IMR-90 (cell line): ENCODE measurements around the gene ADRA2B. TPM values are rescaled to one million over a fixed set of nuclear protein-coding genes. Genes with fewer than 3 reads are reported as not detected.

Source experiments
- ATAC-seq: fragments of 200-7000 bp; cut with Tn5 transposase; 2 replicates; pipeline ENCODE4 v1.9.1; 2020; ENCODE audit warnings: low read depth, mild to moderate bottlenecking, moderate library complexity
- BruUV-seq: library from RNA; stranded (reverse); fragments of 400-500 nt; replicated peaks from 2 replicates; lab custom pipeline; 2021; lab: Mats Ljungman, UMichigan
- CTCF ChIA-PET: fragments of 300-600 bp; formaldehyde crosslinking; extraction: SDS; loops from one replicate; lab custom pipeline; 2021; ENCODE audit warnings: antibody characterized with exemption; lab: Yijun Ruan, JAX
- POLR2A ChIA-PET: fragments of 300-600 bp; sonication (Branson Sonifier 250); formaldehyde crosslinking; loops from one replicate; lab custom pipeline; 2022; ENCODE audit warnings: antibody characterized with exemption; ENCODE audit not compliant: unreplicated experiment; lab: Charles Lee
- DNase-seq: peaks from one replicate; pipeline ENCODE4 v3.0.0; 2013
- H2AFZ ChIP-seq: replicated peaks from 2 replicates; pipeline ENCODE3; 2013; ENCODE audit warnings: low read length, mild to moderate bottlenecking; ENCODE audit not compliant: poor library complexity
- H2AK5ac ChIP-seq: 2 replicates; pipeline ENCODE4 v1.6.1; 2013; ENCODE audit warnings: low read depth, low read length, inconsistent platforms
- H2AK9ac ChIP-seq: replicated peaks from 2 replicates; pipeline ENCODE3; 2013; ENCODE audit warnings: mild to moderate bottlenecking, low read depth, low read length, moderate library complexity; ENCODE audit not compliant: poor library complexity
- H2BK120ac ChIP-seq: 2 replicates; pipeline ENCODE4 v1.6.1; 2013; ENCODE audit warnings: low read depth, low read length, inconsistent platforms
- H2BK15ac ChIP-seq: 3 replicates; pipeline ENCODE4 v1.6.1; 2013; ENCODE audit warnings: low read depth, low read length, inconsistent platforms
- H2BK20ac ChIP-seq: 2 replicates; pipeline ENCODE4 v1.6.1; 2013; ENCODE audit warnings: low read depth, mild to moderate bottlenecking, inconsistent platforms, low read length, moderate library complexity
- H2BK5ac ChIP-seq: 2 replicates; pipeline ENCODE4 v1.6.1; 2013; ENCODE audit warnings: mild to moderate bottlenecking, low read depth, low read length, inconsistent platforms; ENCODE audit not compliant: poor library complexity, severe bottlenecking
- H3K14ac ChIP-seq: replicated peaks from 2 replicates; pipeline ENCODE4 v1.6.1; 2013; ENCODE audit warnings: low read depth, low read length, inconsistent platforms
- H3K18ac ChIP-seq: 2 replicates; pipeline ENCODE4 v1.6.1; 2013; ENCODE audit warnings: low read depth, low read length, control low read depth
- H3K23ac ChIP-seq: 2 replicates; pipeline ENCODE4 v1.6.1; 2013; ENCODE audit warnings: low read depth, low read length, inconsistent platforms
- H3K27ac ChIP-seq: 2 replicates; pipeline ENCODE4 v1.5.1; 2013; ENCODE audit warnings: mild to moderate bottlenecking, control low read depth, low read length; ENCODE audit not compliant: insufficient read depth
- H3K27me3 ChIP-seq: 2 replicates; pipeline ENCODE4 v1.6.1; 2013; ENCODE audit warnings: low read length; ENCODE audit not compliant: control insufficient read depth, insufficient read depth
- H3K36me3 ChIP-seq: 2 replicates; pipeline ENCODE4 v1.6.1; 2013; ENCODE audit warnings: low read length, mixed read lengths; ENCODE audit not compliant: control insufficient read depth, insufficient read depth
- H3K4ac ChIP-seq: 2 replicates; pipeline ENCODE4 v1.6.1; 2013; ENCODE audit warnings: low read depth, low read length, inconsistent platforms
- H3K4me1 ChIP-seq: 2 replicates; pipeline ENCODE4 v1.6.1; 2013; ENCODE audit warnings: low read length, mixed read lengths; ENCODE audit not compliant: control insufficient read depth, insufficient read depth
- H3K4me2 ChIP-seq: 2 replicates; pipeline ENCODE4 v1.6.1; 2013; ENCODE audit warnings: low read depth, mild to moderate bottlenecking, control low read depth, low read length, moderate library complexity
- H3K4me3 ChIP-seq: 2 replicates; pipeline ENCODE4 v1.5.1; 2013; ENCODE audit warnings: low read depth, mild to moderate bottlenecking, control low read depth, low read length, moderate library complexity; ENCODE audit not compliant: insufficient read depth
- H3K56ac ChIP-seq: 2 replicates; pipeline ENCODE4 v1.6.1; 2013; ENCODE audit warnings: low read length, inconsistent platforms; ENCODE audit not compliant: insufficient read depth; ENCODE audit errors: extremely low read depth
- H3K79me1 ChIP-seq, 2 experiments: 2 replicates each; pipeline ENCODE4 v1.6.1; 2013; ENCODE audit warnings: low read length in 2 of 2, inconsistent platforms in 1 of 2, low read depth in 1 of 2
- H3K9ac ChIP-seq: 2 replicates; pipeline ENCODE4 v1.6.1; 2013; ENCODE audit warnings: low read depth, low read length, control low read depth
- H3K9me1 ChIP-seq: 2 replicates; pipeline ENCODE4 v1.6.1; 2013; ENCODE audit warnings: low read length, inconsistent platforms; ENCODE audit not compliant: insufficient read depth
- H3K9me3 ChIP-seq: 2 replicates; pipeline ENCODE4 v1.6.1; 2013; ENCODE audit warnings: low read length; ENCODE audit not compliant: control insufficient read depth, insufficient read depth
- H4K20me1 ChIP-seq: 2 replicates; pipeline ENCODE4 v1.6.1; 2013; ENCODE audit warnings: low read length, inconsistent platforms; ENCODE audit not compliant: insufficient read depth
- H4K5ac ChIP-seq: 2 replicates; pipeline ENCODE4 v1.6.1; 2013; ENCODE audit warnings: mild to moderate bottlenecking, low read depth, low read length, control low read depth
- H4K8ac ChIP-seq, 2 experiments: 2 replicates each; pipeline ENCODE4 v1.6.1; 2013; ENCODE audit warnings: low read depth in 2 of 2, low read length in 2 of 2, control low read depth in 1 of 2, inconsistent platforms in 1 of 2
- H4K91ac ChIP-seq: 2 replicates; pipeline ENCODE4 v1.6.1; 2013; ENCODE audit warnings: low read depth, low read length, inconsistent platforms; ENCODE audit not compliant: insufficient read depth
- BHLHE40 ChIP-seq: fragments of 150-350 bp; IDR thresholded peaks from 2 replicates; pipeline ENCODE4 v1.6.1; 2016; ENCODE audit warnings: mild to moderate bottlenecking, low read depth, low read length
- CEBPB ChIP-seq: IDR thresholded peaks from 2 replicates; pipeline ENCODE4 v1.6.1; 2012; ENCODE audit warnings: low read depth, low read length, improper control_type of control experiment
- CHD1 ChIP-seq: IDR thresholded peaks from 2 replicates; pipeline ENCODE4 v1.6.1; 2012; ENCODE audit warnings: low read depth, low read length, improper control_type of control experiment
- FOS ChIP-seq: fragments of 150-350 bp; IDR thresholded peaks from 2 replicates; pipeline ENCODE4 v1.6.1; 2016; ENCODE audit warnings: low read depth, low read length
- MAFK ChIP-seq: IDR thresholded peaks from 2 replicates; pipeline ENCODE4 v1.6.1; 2012; ENCODE audit warnings: low read depth, low read length, improper control_type of control experiment
- MAZ ChIP-seq: IDR thresholded peaks from 2 replicates; pipeline ENCODE4 v1.6.1; 2012; ENCODE audit warnings: low read depth, mild to moderate bottlenecking, low read length, improper control_type of control experiment, moderate library complexity, borderline replicate concordance
- MXI1 ChIP-seq: IDR thresholded peaks from 2 replicates; pipeline ENCODE4 v1.6.1; 2012; ENCODE audit warnings: low read depth, mild to moderate bottlenecking, low read length, moderate library complexity, borderline replicate concordance
- NFE2L2 ChIP-seq: fragments of 150-350 bp; IDR thresholded peaks from 2 replicates; pipeline ENCODE4 v1.6.1; 2016; ENCODE audit warnings: low read depth, mild to moderate bottlenecking, low read length
- POLR2A ChIP-seq: IDR thresholded peaks from 2 replicates; pipeline ENCODE4 v1.6.1; 2012; ENCODE audit warnings: mild to moderate bottlenecking, low read depth, low read length
- RAD21 ChIP-seq: IDR thresholded peaks from 2 replicates; pipeline ENCODE4 v1.6.1; 2012; ENCODE audit warnings: low read length, improper control_type of control experiment
- RCOR1 ChIP-seq: IDR thresholded peaks from 2 replicates; pipeline ENCODE4 v1.6.1; 2012; ENCODE audit warnings: mild to moderate bottlenecking, low read length, improper control_type of control experiment; ENCODE audit not compliant: insufficient replicate concordance
- RFX5 ChIP-seq: IDR thresholded peaks from 2 replicates; pipeline ENCODE4 v1.8.0; 2012; ENCODE audit warnings: low read depth, mild to moderate bottlenecking, low read length, moderate library complexity
- SMC3 ChIP-seq: fragments of 150-350 bp; IDR thresholded peaks from 2 replicates; pipeline ENCODE4 v1.6.1; 2016; ENCODE audit warnings: low read depth, mild to moderate bottlenecking, antibody characterized with exemption, low read length, moderate library complexity
- WGBS, 2 experiments: methylation state at CpG; one replicate each; pipeline versions ENCODE4 v1.1.5 to v1.1.7; 2013; ENCODE audit warnings: missing lambda C conversion rate in 2 of 2; ENCODE audit not compliant: insufficient read length in 1 of 2; ENCODE audit errors: extremely low coverage in 2 of 2; 5-methylcytosine and 5-hydroxymethylcytosine counted together
- dilution Hi-C: fragments of 300-500 bp; cut with HindIII; formaldehyde crosslinking; loops from one replicate; pipeline ENCODE4 v1.14.3; 2018; ENCODE audit warnings: low sequenced_read_pairs; ENCODE audit not compliant: unreplicated experiment
- in situ Hi-C: fragments of 300-500 bp; cut with MboI; formaldehyde crosslinking; loops from 3 replicates; pipeline ENCODE4 v1.14.3; 2019; ENCODE audit warnings: low sequenced_read_pairs, inconsistent platforms, mixed read lengths
- intact Hi-C: fragments of 100-400 bp; cut with micrococcal nuclease; formaldehyde crosslinking; loops from 2 replicates; pipeline ENCODE4 v1.10.0; 2022
- polyA plus RNA-seq, 3 experiments: library from polyadenylated mRNA; depleted of rRNA; stranded (reverse); fragments of >200 nt; gene quantifications; 2 replicates each; pipeline ENCODE4 v1.2.3, GENCODE V29; 2012; ENCODE audit warnings: low replicate concordance in 1 of 3
- total RNA-seq: library from RNA; depleted of rRNA; stranded (reverse); fragments of >200 nt; gene quantifications from 2 replicates; pipeline ENCODE4 v1.2.3, GENCODE V29; 2012
- TF ChIP-seq, protein P1 (sequence below): fragments of 150-350 bp; IDR thresholded peaks from 2 replicates; pipeline ENCODE4 v1.6.1; 2017; ENCODE audit warnings: mild to moderate bottlenecking, antibody characterized with exemption, low read length, low read depth
- TF ChIP-seq, protein P2 (sequence below): conservative IDR thresholded peaks from 2 replicates; pipeline ENCODE4 v1.5.1; 2012; ENCODE audit warnings: mild to moderate bottlenecking, low read depth, low read length, improper control_type of control experiment
- TF ChIP-seq, protein P3 (sequence below): fragments of 150-350 bp; IDR thresholded peaks from 2 replicates; pipeline ENCODE4 v1.6.1; 2016; ENCODE audit warnings: low read depth, mild to moderate bottlenecking, low read length, moderate library complexity, borderline replicate concordance

ADRA2B gene
- total and polyA plus RNA-seq, 2 of the 4 experiments (the other 2 are of a cell fraction), result not detected

DNA sequence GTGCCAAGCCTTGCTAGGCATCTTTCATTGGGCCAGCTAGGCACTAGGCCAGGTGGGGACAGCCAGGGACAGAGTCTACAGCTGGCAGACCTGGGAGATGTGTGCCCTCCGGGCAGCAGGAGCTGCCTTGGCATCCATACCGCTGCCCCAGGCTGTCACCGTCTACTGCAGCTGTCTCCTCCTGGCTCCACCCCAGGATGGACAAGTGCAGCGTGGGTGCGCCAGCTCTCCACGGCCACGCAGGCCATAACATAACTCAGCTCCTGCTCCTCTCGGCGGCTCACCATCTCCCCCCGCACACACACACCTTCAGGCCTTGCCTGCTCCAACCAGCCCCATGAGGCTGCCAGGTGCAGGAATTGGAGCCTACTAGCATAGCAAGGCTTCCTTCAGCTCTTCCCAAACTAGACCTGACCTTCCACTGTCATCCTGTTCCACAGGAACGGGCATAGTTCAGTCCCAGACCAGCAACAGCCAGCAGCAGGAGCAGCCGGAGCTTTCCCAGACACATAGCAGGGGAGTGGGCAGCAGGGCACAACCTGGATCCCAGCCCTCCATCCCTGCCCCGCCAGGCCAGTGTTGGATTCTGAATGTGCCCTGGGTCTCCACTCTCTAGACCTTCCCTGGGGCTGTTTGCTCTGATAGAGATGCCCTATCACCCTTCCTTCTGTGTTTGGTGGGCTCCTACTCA is 2.5 kb upstream of the ADRA2B start:
- Histone ChIP-seq H3K9me1 (no peaks in the 10 kb centered on the region), H2AK9ac (no peak overlapping the region), H3K79me1 (no peaks in the 10 kb centered on the region), H2AK5ac (no peak overlapping the region), H4K91ac (no peak overlapping the region), H3K9me3 (no peaks in the 10 kb centered on the region; the same call in 1 of the 2 replicates), H3K4me2 (no peak overlapping the region), H3K18ac (no peak overlapping the region), H4K5ac (no peak overlapping the region), H4K20me1 (0 out of 2 replicates have a peak, but pooled peaks cover 4% of the 10 kb centered on the region), H3K36me3 (no peaks in the 10 kb centered on the region), H2BK15ac (no peak overlapping the region), H2AFZ (no peak overlapping the region), H2BK5ac (no peak overlapping the region), H3K4ac (no peak overlapping the region), H4K8ac (no peak overlapping the region), H3K4me3 (no peak overlapping the region), H3K56ac (no peak overlapping the region), H2BK20ac (no peak overlapping the region), H3K14ac (no peak overlapping the region), H3K23ac (no peak overlapping the region), H2BK120ac (no peak overlapping the region), H3K27me3 (peaks cover 89% of the 10 kb centered on the region), H3K9ac (no peak overlapping the region), H3K4me1 (peaks cover 2% of the 10 kb centered on the region; the same call in 1 of the 2 replicates), H3K27ac (no peak overlapping the region)
- intact Hi-C loops (no loop called here), in situ Hi-C loops (loop anchor here (25.0 kb wide), 1 partner anchor 107 kb away; no protein-coding TSS in a partner anchor), dilution Hi-C loops (no loop called here)
- TF ChIP-seq, protein P1, sequence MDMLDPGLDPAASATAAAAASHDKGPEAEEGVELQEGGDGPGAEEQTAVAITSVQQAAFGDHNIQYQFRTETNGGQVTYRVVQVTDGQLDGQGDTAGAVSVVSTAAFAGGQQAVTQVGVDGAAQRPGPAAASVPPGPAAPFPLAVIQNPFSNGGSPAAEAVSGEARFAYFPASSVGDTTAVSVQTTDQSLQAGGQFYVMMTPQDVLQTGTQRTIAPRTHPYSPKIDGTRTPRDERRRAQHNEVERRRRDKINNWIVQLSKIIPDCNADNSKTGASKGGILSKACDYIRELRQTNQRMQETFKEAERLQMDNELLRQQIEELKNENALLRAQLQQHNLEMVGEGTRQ, result no peak
- no peak for TF ChIP-seq MAZ
- no peak for TF ChIP-seq NFE2L2
- no peak for TF ChIP-seq MXI1
- no peak for TF ChIP-seq SMC3
- TF ChIP-seq FOS, result no peak
- no peak for TF ChIP-seq POLR2A
- TF ChIP-seq CEBPB, result no peak
- TF ChIP-seq, protein P2, sequence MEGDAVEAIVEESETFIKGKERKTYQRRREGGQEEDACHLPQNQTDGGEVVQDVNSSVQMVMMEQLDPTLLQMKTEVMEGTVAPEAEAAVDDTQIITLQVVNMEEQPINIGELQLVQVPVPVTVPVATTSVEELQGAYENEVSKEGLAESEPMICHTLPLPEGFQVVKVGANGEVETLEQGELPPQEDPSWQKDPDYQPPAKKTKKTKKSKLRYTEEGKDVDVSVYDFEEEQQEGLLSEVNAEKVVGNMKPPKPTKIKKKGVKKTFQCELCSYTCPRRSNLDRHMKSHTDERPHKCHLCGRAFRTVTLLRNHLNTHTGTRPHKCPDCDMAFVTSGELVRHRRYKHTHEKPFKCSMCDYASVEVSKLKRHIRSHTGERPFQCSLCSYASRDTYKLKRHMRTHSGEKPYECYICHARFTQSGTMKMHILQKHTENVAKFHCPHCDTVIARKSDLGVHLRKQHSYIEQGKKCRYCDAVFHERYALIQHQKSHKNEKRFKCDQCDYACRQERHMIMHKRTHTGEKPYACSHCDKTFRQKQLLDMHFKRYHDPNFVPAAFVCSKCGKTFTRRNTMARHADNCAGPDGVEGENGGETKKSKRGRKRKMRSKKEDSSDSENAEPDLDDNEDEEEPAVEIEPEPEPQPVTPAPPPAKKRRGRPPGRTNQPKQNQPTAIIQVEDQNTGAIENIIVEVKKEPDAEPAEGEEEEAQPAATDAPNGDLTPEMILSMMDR, result no peak
- TF ChIP-seq MAFK, result no peak
- no peak for TF ChIP-seq CHD1
- no peak for TF ChIP-seq BHLHE40
- no peak for TF ChIP-seq RCOR1
- TF ChIP-seq RFX5, result no peak
- TF ChIP-seq, protein P3, sequence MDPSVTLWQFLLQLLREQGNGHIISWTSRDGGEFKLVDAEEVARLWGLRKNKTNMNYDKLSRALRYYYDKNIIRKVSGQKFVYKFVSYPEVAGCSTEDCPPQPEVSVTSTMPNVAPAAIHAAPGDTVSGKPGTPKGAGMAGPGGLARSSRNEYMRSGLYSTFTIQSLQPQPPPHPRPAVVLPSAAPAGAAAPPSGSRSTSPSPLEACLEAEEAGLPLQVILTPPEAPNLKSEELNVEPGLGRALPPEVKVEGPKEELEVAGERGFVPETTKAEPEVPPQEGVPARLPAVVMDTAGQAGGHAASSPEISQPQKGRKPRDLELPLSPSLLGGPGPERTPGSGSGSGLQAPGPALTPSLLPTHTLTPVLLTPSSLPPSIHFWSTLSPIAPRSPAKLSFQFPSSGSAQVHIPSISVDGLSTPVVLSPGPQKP, result no peak
- TF ChIP-seq RAD21, result no peak
- ATAC-seq (no peak), DNase-seq (no peak)
- CTCF ChIA-PET, result no interaction called here
- POLR2A ChIA-PET, result no interaction called here
- no TSS peak for BruUV-seq
- WGBS, 2 experiments, result 77% methylated on average over 9 of the region's 13 CpGs; no CpG with 5 or more reads in 1 of the 2 experiments
